Gastroesophageal sphincter (tissue), 4 donors: ENCODE results near the gene RAB1B. TPM values are rescaled to one million over a fixed set of nuclear protein-coding genes. Genes with fewer than 3 reads are reported as not detected.

Source experiments
- ATAC-seq: fragments of 150-250 bp; one replicate; pipeline ENCODE4 v1.9.1; 2016; ENCODE audit warnings: mild to moderate bottlenecking, moderate library complexity
- H3K27ac ChIP-seq, 4 donors: fragments of 200-600 bp; sonication (generic) in 3 of 4; 1 replicate in 3 of 4; 2 replicates in 1 of 4; pipeline ENCODE4 v1.5.1; 2016 to 2019
- H3K27me3 ChIP-seq: fragments of 200-600 bp; sonication (generic); one replicate; pipeline ENCODE4 v1.5.1; 2019
- H3K36me3 ChIP-seq, 2 donors: fragments of 200-600 bp; sonication (generic); one replicate each; pipeline ENCODE4 v1.5.1; 2019; ENCODE audit warnings: control low read depth in 1 of 2
- H3K4me1 ChIP-seq, 3 donors: fragments of 200-600 bp; sonication (generic); 1 replicate in 2 of 3; 2 replicates in 1 of 3; pipeline ENCODE4 v1.5.1; 2016 to 2019; ENCODE audit warnings: control low read depth in 2 of 3
- H3K4me3 ChIP-seq, 2 donors: fragments of 200-600 bp; sonication (generic); one replicate each; pipeline ENCODE4 v1.5.1; 2019; ENCODE audit warnings: mild to moderate bottlenecking in 1 of 2, moderate library complexity in 1 of 2
- H3K9me3 ChIP-seq, 3 donors: fragments of 200-600 bp; sonication (generic); one replicate each; pipeline ENCODE4 v1.5.1; 2017 to 2019; ENCODE audit warnings: control low read depth in 2 of 3
- CTCF ChIP-seq, 4 experiments: fragments of 200-600 bp in 2 of 4; fragments of 450-650 bp in 2 of 4; sonication (generic) in 1 of 4; IDR thresholded peaks; one replicate each; pipeline ENCODE4 v1.5.1; 2017 to 2019; ENCODE audit warnings: antibody characterized with exemption in 4 of 4, mild to moderate bottlenecking in 2 of 4, moderate library complexity in 2 of 4
- EP300 ChIP-seq: sonication (generic); formaldehyde crosslinking; IDR thresholded peaks from one replicate; pipeline ENCODE4 v1.6.1; 2017; ENCODE audit warnings: antibody characterized with exemption, mild to moderate bottlenecking
- POLR2A ChIP-seq, 2 donors: fragments of 450-650 bp; IDR thresholded peaks; one replicate each; pipeline ENCODE4 v1.6.1; 2017; ENCODE audit warnings: antibody characterized with exemption in 2 of 2, mild to moderate bottlenecking in 2 of 2, moderate library complexity in 1 of 2
- POLR2AphosphoS5 ChIP-seq: sonication (generic); formaldehyde crosslinking; IDR thresholded peaks from one replicate; pipeline ENCODE4 v1.6.1; 2017; ENCODE audit warnings: antibody characterized with exemption
- WGBS, 2 donors: methylation state at CpG; one replicate each; pipeline ENCODE4 v1.1.5; 2018; ENCODE audit warnings: low coverage in 1 of 2; 5-methylcytosine and 5-hydroxymethylcytosine counted together
- total RNA-seq, 4 donors: library from RNA; depleted of rRNA; stranded (reverse); fragments of >200 nt; gene quantifications; one replicate each; pipeline ENCODE4 v1.1.0, GENCODE V29; 2016

Gene RAB1B
- total RNA-seq, 4 donors from 2014 or later = 99.3 to 162 (median 115) TPM

GRCh38 chr11:66242095-66242765 lies 26.2 kb upstream of the RAB1B start:
- Histone ChIP-seq H3K9me3 (no peaks in the 10 kb centered on the region), H3K27me3 (no peaks in the 10 kb centered on the region), H3K4me3 (no peak overlapping the region), H3K4me1 (no peaks in the 10 kb centered on the region), H3K36me3 (peaks cover 0 to 89% of the 10 kb centered on the region in 2 donors), H3K27ac (no peak overlapping the region)
- TF ChIP-seq POLR2A (IDR thresholded peaks at IDR 0.05) (no peak), CTCF (IDR thresholded peaks at IDR 0.05) (no peak), EP300 (no peak), POLR2AphosphoS5 (no peak)
- ATAC-seq = no peak
- no CpG with 5 or more reads among the region's 14 CpGs for WGBS, 2 donors

GRCh38 chr11:66243782-66244535 lies 24.5 kb upstream of the RAB1B start:
- 72 to 83% methylated on average over 6 to 8 of the region's 13 CpGs for WGBS, 2 donors
- peaks cover 0 to 76% of the 10 kb centered on the region in 2 donors for H3K36me3 ChIP-seq
- ATAC-seq = no peak

GRCh38 chr11:66247295-66247694 lies 21.1 kb upstream of the RAB1B start:
- ATAC-seq = no peak
- Histone ChIP-seq H3K27ac (no peak overlapping the region), H3K27me3 (no peaks in the 10 kb centered on the region), H3K9me3 (no peaks in the 10 kb centered on the region), H3K4me1 (no peaks in the 10 kb centered on the region), H3K36me3 (peaks cover 0 to 60% of the 10 kb centered on the region in 2 donors), H3K4me3 (no peak overlapping the region)
- no peak for TF ChIP-seq CTCF (IDR thresholded peaks at IDR 0.05)
- TF ChIP-seq EP300 = no peak
- no peak for TF ChIP-seq POLR2A (IDR thresholded peaks at IDR 0.05)
- TF ChIP-seq POLR2AphosphoS5 = no peak
- WGBS, 2 donors = 64 to 79% methylated on average over 3 to 4 of the region's 4 CpGs

More at GRCh38 chr11:66243782-66244535, 24.5 kb upstream of the RAB1B start:
- no peaks in the 10 kb centered on the region for H3K27me3 ChIP-seq
- H3K4me3 ChIP-seq = no peak overlapping the region
- H3K27ac ChIP-seq = no peak overlapping the region
- no peak for TF ChIP-seq POLR2A (IDR thresholded peaks at IDR 0.05)
- no peak for TF ChIP-seq EP300
- TF ChIP-seq CTCF (IDR thresholded peaks at IDR 0.05) = no peak
- H3K4me1 ChIP-seq = no peaks in the 10 kb centered on the region
- no peaks in the 10 kb centered on the region for H3K9me3 ChIP-seq

DNA sequence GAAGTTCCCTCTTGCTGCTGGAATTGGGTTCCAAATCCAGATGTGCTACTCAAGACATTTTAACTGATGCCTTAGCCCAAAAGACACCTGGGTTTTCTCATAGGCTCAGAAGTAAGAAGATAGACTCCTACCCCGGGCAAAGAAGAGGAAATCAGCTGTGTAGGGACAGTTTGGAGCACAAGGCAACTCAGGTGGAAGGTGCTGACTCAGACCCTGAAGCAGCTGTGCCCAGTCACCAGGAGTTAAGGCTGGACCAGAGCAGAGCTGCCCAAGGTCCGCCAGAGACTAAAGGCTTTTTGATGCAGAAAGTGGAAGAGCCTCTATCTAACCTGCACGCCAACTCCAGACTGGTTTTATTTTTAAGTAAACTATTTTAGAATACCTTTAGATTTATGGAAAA lies 20.6 kb upstream of the RAB1B start:
- no peak for ATAC-seq
- Histone ChIP-seq H3K27me3 (no peaks in the 10 kb centered on the region), H3K9me3 (no peaks in the 10 kb centered on the region), H3K36me3 (peaks cover 0 to 55% of the 10 kb centered on the region in 2 donors), H3K4me3 (no peak overlapping the region), H3K4me1 (no peaks in the 10 kb centered on the region), H3K27ac (no peak overlapping the region)
- whole genome bisulfite sequencing, 2 donors = 91% methylated on average over 2 of the region's 3 CpGs; no CpG with 5 or more reads in 1 of the 2 donors
- TF ChIP-seq POLR2AphosphoS5 = no peak
- TF ChIP-seq POLR2A (IDR thresholded peaks at IDR 0.05) = no peak
- no peak for TF ChIP-seq CTCF (IDR thresholded peaks at IDR 0.05)
- TF ChIP-seq EP300 = no peak
